Measurements from ENCODE around the gene ZNF169. TPM values are rescaled to one million over a fixed set of nuclear protein-coding genes. Genes with fewer than 3 reads are reported as not detected.
"Not testable (repeated sequence)": the region's sequence is repeated elsewhere in the genome, so short reads cannot be mapped to it uniquely, and the experiment has no call there.

Gene ZNF169
- total RNA-seq: 1.3 TPM

DNA sequence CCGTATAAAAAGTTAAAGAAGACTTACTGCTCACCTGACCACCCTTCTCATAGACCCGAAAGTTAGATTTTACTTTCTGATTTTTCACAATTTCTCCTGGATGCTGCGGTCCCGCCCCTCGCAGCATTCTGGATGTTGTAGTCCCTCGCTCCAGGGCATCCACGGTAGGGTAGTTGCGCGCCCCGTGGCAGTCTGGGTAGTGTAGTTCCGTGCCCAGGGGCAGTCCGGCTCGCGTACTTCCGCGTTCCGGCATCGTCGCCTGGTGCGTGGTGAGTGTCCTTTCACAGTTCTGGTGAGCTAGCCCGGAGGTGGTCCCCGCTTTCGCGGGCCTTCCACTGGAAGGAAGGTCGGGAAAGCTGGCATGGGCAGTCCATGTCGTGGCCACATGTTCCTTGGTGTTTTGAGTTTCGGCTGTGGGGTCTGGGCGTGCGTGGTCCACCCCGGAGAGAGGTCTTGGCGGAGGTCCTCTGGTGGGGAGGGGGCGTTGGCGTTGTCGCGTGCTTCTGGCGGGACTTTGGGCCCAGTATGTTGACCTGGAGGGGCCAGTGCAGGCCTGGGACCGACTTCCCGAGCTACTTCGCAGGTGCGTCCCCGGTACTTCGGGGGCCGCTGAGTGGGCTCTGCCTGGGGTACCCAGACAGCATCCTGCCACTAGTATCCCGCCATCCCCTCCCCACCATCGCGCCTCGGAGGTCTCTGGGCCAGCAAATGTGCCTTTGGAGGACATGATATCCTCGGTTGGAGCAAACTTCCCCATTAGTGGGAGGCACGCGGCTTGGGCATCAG lies at the start of gene ZNF169:
Gene ZNF169 (plus strand): TSS at position 222 of the 786 bp plus-strand sequence. CDS start 19,515 bp downstream, outside the sequence.
- peak; percentile 100 for ATAC-seq
- peak; percentile 92 for DNase-seq (ENCODE audit: low spot score)

DNA sequence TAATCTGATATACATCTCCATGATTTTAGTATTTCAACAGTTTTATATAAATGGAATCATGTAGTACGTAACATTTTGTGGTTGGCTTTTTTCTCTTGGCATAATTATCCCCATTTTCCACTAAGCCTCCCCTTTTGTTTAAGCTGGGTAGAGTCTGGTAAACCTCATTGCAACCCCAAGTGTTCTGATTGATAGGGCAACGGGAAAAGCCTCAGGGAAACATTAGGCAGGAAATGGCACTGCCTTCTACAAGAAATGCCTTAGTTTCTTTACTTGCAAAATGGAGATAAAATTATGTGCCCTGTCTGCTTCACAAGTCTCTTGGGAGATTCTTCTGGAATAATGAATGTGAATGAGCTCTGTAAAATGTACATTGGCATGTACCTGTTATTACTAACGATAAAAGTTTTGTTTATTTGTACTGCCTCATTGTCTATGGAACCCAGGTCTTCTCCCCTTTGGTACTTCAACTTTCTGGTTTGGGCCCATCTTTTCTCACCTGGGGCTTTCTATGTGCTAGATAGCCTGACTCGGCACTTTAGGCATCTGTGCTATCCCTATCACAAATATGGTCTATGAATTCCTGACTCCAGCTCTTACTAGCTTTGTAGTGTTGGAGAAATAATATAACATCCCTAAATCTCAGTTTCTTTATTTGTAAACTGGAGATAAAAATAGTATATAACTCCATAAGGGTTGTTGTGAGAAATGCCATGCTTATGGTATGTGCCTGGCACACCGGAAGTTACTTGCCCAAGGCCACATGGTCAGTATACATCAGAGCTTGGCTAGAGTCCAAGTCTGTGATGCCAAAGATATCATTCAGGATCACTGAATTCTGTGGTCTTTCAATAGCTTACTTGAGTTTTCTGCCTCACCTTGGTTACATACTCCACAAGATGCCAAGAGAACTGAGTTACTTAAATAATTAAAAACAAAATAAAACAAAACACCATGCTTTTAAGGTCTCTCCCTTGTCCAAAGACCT lies 48.2 kb upstream of the ZNF169 start:
- ATAC-seq (no peak), DNase-seq (ENCODE audit: low spot score) (no peak)

GRCh38 chr9:94212091-94212490 lies 47.0 kb upstream of the ZNF169 start:
- ATAC-seq (no peak), DNase-seq (ENCODE audit: low spot score) (no peak)

DNA sequence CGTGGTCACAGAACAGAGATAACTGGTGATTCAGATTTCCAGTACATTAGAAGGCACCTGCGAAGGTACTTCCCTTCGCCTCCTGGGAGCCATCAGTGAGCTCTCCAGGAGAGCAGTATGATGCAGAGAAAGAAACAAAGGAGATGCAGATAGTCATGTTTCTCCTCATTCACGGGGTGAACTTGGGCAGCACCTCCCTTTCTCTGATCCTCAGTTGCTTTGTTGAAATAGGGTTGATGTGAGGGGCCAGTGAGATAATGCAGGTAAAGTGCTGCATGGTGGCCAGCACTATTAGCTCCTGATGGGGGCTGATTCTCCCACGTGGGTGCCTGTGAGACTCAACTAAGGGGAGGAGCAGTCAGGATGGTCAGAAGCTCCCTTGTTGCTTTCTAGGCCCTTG lies 46.6 kb upstream of the ZNF169 start:
- DNase-seq (ENCODE audit: low spot score): no peak
- no peak for ATAC-seq

DNA sequence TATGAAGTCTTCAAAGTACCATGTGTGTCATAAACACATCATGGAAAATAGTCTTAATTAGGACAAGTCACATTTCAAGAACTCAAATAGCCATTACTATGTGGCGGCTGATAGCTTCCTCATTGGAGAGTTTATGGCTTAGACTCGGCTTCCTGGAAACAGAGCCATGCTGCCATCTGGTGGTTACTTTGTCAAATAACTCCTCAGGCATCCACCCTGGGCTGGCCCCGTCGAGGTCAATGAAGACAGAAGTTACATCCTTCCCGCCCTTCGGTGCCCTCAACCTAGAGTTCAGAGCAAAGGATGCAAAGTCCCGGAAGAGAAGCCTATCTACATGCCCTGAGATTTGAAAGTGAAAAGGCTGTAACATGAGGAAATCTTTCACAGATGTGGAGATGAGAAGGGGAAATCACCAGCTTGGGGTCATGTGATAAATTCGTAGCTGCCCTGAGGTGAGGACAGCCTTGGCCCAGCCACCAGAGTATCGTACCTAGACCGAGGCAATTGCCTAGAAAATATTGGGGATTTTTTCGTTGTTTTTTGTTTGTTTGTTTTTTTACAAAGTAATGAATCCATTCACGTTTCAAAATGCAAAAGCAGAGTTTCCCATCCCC lies 45.5 kb upstream of the ZNF169 start:
- DNase-seq (ENCODE audit: low spot score) (peak; percentile 72), ATAC-seq (peak; percentile 100)

GRCh38 chr9:94222870-94223269 lies 36.2 kb upstream of the ZNF169 start:
- no peak for DNase-seq (ENCODE audit: low spot score)
- ATAC-seq: no peak

DNA sequence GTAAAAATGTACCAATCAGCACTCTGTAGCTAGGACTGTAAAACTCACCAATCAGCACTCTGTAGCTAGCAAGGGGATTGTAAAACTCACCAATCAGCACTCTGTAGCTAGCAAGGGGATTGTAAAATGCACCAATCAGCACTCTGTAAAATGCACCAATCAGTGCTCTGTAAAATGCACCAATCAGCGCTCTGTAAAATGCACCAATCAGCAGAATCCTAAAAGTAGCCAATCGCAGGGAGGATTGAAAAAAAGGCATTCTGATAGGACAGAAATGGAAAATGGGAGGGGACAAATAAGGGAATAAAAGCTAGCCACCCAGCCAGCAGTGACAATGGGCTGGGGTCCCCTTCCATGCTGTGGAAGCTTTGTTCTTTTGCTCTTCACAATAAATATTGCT lies 33.7 kb upstream of the ZNF169 start:
- not testable (repeated sequence) for ATAC-seq; DNase-seq (ENCODE audit: low spot score)

GRCh38 chr9:94228616-94229015 lies 30.5 kb upstream of the ZNF169 start:
- no peak for ATAC-seq
- DNase-seq (ENCODE audit: low spot score): no peak

- ATAC-seq (no peak), DNase-seq (ENCODE audit: low spot score) (no peak)
Observed at GRCh38 chr9:94232428-94232827, 26.7 kb upstream of the ZNF169 start.

GRCh38 chr9:94241098-94241497 lies 18.0 kb upstream of the ZNF169 start:
- ATAC-seq: not testable (repeated sequence)

DNA sequence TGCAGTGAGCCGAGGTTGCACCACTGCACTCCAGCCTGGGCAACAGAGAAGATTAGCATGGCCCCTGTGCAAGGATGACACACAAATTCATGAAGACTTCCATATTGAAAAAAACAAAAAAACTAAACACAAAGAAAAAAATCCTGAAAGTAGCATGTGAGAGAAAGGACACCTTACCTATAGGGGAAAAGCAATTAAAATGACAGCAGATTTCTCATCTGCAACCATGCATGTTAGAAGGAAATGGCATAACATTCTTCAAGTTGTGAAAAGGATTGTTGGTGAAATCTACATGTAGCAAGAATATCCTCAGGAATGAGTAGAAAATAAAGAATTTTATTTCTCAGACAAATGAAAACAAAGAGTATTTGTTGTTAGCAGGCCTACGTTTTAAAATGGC lies 13.4 kb upstream of the ZNF169 start:
- DNase-seq (ENCODE audit: low spot score) (no peak), ATAC-seq (no peak)

More at GRCh38 chr9:94241098-94241497, 18.0 kb upstream of the ZNF169 start:
- not testable (repeated sequence) for DNase-seq (ENCODE audit: low spot score)

DNA sequence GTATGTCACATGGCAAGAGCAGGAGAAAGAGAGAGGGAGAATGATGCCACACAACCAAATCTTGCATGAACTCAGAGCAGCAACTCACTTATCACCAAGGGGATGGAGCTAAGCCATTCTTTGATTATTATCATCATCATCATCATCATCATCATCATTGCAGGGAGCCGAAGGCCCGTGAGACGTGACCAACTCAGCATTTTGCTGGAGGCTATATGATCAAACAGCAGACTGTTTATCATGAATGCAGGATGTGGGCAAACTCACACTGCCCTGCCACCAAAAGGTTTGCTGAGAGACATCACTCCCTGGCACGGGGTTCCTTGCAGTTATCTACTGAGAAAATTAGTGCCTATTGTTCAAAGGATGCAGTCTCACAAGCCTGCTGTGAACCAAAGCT lies 8.6 kb upstream of the ZNF169 start:
- ATAC-seq: no peak

DNA sequence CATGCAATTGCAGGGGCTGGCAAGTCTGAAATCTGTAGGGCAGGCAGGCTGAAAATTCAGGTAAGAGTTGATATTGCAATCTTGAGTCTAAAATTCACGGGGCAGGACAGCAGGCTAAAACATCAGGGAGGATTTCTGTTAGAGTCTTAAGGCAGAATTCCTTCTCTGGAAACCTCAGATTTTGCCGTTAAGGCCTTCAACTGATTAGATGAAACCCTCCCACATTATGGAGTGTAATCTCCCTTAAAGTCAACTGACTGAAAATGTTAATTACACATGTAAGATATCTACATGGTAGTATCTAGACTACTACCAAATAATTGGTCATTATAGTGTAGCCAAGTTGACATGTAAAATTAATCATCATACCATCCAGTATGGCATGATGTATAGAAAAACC lies 3.1 kb upstream of the ZNF169 start:
- DNase-seq (ENCODE audit: low spot score) (no peak), ATAC-seq (no peak)

More for the DNA sequence above, 8.6 kb upstream of the ZNF169 start:
- DNase-seq (ENCODE audit: low spot score): no peak

DNA sequence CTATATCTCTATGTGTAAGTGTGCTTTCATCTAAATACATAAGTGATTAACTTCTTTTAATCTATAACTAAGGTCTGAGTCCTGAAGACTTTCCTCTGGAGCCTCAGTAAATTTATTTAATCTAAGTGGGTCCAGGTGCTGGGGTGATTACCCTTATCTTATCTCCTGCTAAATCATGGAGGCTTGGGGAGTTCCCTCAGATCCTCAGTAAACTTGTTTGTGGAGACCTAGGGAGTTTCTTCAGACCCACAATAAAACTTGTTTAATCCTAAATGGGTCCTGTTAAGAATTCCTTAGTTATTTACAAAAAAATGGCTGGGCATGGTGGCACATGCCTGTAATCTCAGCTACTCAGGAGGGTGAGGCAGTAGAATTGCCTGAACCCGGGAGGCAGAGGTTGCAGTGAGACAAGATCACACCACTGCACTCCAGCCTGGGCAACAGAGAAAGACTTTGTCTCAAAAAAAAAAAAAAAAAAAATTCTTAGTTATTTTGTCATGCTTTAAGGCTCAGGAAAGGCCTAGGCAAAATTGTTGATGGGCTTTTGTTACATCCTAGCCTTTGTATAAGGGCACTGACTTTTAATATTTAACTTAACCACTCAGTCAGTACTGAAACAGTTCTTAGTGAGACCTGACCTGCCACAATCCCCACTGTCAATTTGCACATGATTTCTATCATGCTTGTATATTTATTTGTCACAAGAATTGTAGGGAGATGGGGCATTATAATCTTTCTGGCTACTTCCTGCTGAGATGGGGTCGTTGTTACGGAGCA lies 6.7 kb downstream of the ZNF169 start:
- not testable (repeated sequence) for ATAC-seq; DNase-seq (ENCODE audit: low spot score)

DNA sequence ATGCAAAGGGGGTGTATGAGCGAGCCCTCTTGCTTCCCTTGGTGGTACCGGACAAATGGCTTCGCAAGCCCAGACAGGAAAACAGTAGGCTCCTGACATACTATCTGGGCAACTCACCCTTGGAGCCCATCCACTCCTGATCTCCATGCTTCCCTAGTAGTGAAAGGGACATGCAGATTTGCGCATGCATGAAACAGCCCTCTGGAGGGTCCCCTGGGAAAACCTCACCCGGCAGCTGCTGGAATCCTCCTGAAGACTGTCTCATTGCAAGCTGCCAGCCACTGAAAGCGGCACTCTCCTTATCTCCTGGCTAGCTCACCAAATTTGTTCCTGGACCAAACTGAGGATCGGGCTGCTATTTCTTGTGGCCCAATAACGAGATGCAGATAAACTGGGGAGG lies 10.2 kb downstream of the ZNF169 start:
- no peak for DNase-seq (ENCODE audit: low spot score)
- no peak for ATAC-seq

- DNase-seq (ENCODE audit: low spot score): no peak
- ATAC-seq: peak; percentile 47
Observed at GRCh38 chr9:94270009-94270408, 10.9 kb downstream of the ZNF169 start.

GRCh38 chr9:94277029-94277428 lies 17.9 kb downstream of the ZNF169 start:
- not testable (repeated sequence) for DNase-seq (ENCODE audit: low spot score); ATAC-seq

DNA sequence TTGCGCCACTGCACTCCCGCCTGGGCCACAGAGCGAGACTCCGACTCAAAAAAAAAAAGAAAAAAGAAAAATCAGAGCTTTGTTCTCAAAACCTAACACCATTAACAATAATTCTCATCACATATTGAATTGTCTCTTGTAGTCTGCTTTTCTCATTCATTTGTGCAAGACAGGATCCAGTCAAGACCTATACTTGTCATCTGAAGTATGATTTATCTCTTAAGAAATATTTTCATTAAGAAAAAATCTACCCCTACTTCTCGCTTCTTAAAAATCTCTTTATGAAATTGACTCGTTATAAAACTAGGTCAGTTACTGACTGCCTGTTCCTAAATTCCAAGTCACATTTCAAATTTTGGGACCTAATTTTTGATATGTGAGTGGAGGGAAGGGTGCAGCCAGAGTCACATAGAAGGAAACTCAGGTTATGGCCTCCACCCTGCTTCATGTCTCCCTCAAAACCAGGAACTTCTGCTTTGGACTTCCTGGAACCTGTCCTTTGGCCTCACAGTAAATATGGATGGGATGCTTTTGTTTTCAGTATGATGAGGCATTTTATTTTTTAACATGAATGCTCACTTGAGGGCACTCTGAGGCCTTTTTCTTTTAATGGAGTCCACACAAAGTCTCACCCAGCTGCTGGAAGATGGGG lies 18.9 kb downstream of the ZNF169 start:
- DNase-seq (ENCODE audit: low spot score): no peak
- no peak for ATAC-seq

- ATAC-seq: no peak
- no peak for DNase-seq (ENCODE audit: low spot score)
Observed at GRCh38 chr9:94280409-94280989, 21.4 kb downstream of the ZNF169 start.
